UCSD-AML1 (cell line): ENCODE data around the gene PCBP3.
"Not testable (repeated sequence)": the region's sequence is repeated elsewhere in the genome, so short reads cannot be mapped to it uniquely, and the experiment has no call there.

ENCODE experiments used
- DNase-seq: peaks from one replicate; lab custom pipeline; 2025; ENCODE audit not compliant: unreplicated experiment; lab: John Stamatoyannopoulos, UW

The PCBP3 gene

GRCh38 chr21:45940091-45940490 lies 296.6 kb downstream of the PCBP3 start:
- no peak for DNase-seq

DNA sequence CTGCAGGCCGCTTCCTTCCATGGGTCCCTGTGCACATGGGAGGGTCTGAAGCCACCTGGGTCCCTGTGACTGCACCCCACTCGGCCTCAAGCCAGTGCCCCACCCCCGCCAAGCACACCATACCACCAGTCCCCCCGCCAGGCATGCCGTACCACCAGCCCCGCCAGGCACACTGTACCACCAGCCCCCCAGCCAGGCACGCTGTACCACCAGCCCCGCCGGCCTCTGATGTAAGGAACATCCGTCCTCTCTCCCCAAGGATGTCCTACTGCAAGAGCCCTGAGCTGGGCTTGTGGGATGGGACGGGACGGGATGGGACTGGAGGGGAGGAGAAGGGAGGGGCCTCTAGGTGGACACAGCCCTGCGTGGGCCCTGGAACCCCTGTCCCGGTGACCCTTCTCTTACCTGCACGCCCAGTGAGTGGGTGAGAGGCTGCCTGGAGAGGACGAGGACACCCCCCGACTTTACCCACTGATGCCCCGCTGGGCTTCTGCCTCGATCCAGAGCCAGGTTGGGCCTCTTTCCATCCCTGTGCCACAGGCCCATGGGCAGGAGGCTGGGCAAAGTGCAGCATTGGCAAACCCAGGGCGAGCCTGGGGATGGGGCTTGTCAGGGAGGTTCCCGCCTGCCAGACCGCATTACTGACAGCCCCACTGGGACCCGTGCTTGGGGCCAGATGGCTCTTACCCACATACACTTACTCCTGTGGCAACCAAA lies 297.3 kb downstream of the PCBP3 start:
- DNase-seq, result no peak

DNA sequence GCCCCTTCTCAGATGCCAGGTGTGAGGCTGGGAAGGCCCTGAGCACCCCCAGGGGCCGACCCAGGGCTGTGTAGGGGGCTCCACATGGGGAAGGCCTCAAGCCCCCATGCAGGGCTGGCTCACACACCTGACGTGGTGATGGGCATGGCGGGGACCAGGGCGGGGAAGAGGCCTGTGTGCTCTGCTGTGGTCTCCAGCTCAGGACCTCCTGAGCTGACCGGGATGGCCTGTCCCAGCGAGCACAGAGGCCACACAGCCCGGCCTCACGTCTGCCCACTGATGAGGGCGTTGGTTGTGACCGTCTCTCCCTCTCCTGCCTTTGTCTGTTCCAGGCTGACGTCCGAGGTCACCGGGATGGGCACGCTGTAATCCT lies 297.8 kb downstream of the PCBP3 start:
- no peak for DNase-seq

DNA sequence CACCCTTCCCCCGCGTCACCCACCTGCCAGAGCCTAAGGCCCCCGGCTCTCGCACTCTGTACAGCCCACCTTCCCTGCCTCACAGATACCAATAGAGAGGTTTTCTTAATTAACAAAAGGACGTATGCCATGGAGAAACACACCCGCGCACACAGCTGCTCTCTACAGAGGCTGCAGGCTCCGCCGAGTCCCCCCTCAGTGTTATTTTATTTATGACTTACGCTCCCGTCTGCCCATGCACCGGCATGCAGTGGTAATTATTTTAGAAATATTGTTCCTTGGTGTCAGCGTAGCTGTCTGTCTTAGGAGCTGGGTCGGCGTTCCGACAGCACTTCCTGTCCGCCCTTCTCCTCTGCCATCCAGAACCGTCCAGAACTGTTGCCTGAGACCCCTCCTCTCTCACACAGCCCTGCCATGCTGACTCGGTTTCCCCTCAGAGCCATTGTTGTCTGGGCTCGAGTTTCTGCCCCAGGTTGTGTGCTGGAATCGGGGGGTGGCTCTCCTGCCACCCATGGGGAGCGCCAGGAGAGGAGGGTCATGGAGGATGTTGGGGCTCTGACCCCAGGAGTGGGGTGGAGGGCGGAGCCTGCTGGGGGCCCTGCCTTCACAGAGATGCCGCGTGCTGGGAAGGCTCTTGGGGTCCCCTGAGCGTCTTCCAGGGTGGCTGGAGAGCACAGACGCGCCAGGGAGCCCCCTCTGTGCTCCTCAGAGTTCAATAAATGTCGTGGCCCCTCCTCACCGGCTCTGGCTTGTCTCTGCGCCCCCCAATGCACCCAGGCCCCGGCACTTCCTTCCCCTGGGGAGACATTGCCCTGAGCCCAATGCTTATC lies 298.4 kb downstream of the PCBP3 start:
- DNase-seq, result no peak

- no peak for DNase-seq
Observed at GRCh38 chr21:45942755-45943629, 299.5 kb downstream of the PCBP3 start.

DNA sequence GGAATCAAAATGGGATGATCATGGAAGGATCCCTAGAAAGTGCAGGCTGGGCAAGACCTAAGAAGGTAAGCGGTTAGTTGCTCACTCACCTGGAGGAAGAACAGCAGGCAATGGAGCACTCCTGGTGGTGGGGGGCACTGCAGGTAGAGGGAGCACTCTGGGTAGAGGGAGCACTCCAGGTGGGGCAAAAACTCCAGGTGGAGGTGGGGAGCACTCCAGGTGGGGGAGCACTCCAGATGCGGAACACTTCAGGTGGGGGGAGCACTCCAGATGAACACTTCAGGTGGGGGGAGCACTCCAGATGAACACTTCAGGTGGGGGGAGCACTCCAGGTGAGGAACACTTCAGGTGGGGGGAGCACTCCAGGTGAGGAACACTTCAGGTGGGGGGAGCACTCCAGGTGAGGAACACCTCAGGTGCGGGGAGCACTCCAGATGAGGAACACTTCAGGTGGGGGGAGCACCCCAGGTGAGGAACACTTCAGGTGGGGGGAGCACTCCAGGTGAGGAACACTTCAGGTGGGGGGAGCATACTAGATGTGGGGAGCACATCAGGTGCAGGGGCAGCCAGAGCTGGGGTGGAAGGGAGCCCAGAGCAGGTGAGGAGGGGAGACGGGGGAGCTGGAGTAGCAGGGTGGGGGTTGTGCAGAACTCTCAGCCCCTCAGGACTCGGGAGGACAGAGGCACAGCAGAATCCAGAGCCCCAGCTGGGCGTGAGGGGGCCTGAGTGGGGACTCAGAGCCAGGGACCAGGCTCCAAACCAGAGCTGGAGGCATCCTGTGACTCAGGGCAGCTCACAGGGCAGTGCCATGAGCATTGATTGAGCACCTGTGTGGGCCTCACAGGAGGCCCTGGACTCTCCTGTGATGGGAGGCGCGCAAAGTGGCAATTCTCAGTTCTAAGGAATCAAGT lies 300.4 kb downstream of the PCBP3 start:
- no peak for DNase-seq

DNA sequence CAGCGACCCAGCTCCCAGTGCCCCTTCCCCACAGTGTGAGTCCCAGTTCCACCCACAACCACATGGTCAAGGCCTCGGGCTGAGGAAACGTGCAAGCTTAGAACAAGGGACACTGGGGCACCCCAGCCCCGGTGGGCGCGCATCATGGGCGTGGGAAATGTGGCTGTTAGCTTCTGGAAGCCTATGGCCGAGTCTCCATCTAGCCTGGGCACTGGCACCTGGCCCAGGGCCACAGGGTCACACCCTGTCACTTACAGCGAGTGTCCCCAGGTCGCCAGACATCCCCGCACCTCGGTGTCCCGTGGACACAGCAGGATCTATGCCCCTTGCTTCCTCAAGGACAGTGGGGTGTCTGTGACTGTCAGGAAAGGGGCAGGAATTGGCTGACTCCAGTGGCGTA lies 301.1 kb downstream of the PCBP3 start:
- DNase-seq, result no peak

DNA sequence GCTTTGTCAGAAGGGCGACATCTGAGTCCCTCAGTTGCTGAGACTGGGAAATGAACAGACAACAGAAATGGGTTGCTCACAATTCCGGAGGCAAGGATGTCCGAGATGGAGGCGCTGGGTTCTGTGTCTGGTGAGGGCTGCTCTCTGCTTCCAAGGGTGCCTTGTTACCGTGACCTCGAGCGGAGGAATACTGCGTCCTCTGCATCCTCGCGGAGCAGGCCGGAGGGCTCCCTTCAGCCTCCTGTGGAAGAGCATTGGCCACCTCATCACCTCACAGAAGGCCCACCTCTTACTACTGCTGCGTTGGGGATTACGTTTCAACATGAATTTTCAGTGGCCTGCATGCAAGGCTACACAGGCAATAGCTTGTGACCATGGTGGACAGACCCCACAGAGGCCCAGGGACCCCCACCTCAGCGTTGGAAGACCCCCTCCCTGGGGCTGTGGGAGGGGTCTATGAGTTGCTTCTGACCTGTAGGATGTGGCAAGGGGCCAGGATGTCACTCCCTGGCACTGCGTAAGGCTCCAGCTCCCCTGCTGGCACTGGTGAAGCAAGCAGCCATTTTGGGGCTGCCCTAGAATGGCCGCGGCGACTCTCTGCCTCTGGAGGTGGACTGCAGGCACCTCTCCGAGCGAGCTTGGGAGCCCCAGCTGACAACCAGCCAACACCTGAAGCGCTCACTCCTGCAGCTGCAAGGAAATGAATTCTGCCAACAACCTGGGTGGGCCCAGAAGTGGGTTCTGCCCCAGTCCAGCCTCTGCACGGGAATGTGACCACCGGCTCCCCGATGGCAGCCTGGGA lies 301.7 kb downstream of the PCBP3 start:
- no peak for DNase-seq

DNA sequence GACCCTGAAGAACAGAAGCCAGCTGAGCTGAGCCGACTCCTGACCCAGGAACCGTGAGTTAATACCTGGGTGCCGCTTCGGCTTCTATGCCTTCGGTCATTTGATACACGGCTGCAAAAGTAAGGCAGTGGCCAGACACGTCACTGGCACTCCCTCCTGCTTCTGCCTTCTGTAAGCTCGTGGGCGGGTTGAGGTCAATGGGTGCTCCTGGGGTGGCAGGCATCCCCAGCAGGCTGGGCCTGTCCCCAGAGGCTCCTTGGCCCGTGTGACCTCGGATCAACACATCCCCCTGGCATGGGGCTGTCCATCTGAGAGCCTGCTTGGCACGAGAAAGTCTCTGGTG lies 302.3 kb downstream of the PCBP3 start:
- no peak for DNase-seq

- no peak for DNase-seq
Observed at GRCh38 chr21:45947296-45947695, 303.8 kb downstream of the PCBP3 start.

- DNase-seq, result no peak
Observed at GRCh38 chr21:45947716-45948255, 304.3 kb downstream of the PCBP3 start.

DNA sequence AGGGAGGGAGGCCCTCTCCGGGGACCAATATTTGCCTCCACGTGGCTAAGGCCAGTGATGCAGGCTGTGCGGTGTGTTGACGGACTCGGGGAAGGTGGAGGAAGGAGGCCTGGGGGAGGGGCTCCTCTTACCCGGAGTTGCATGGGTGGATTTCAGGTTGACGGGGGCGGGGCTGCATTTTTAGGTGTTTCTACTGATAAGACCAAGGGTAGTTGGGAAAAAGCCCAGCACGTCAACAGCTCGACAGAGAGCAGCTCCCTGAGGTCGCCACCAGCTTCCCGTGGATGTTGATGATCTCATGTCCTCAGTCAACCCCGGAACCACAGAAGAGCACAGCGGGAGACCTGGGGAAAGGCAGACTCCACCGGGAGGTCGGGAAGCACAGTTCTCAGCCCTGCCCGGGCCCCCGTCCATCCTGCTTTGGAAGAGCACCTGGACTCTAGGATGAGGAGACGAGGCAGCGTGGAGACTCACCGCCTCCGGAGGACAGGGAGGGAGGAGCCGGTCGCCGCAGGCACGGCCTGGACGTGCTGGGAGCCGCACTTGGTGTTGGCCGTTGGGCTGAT lies 305.1 kb downstream of the PCBP3 start:
- no peak for DNase-seq

- no peak for DNase-seq
Observed at GRCh38 chr21:45949928-45950739, 306.6 kb downstream of the PCBP3 start.

GRCh38 chr21:45950740-45951515 lies 307.4 kb downstream of the PCBP3 start:
- no peak for DNase-seq

GRCh38 chr21:45951676-45952075 lies 308.2 kb downstream of the PCBP3 start:
- no peak for DNase-seq

DNA sequence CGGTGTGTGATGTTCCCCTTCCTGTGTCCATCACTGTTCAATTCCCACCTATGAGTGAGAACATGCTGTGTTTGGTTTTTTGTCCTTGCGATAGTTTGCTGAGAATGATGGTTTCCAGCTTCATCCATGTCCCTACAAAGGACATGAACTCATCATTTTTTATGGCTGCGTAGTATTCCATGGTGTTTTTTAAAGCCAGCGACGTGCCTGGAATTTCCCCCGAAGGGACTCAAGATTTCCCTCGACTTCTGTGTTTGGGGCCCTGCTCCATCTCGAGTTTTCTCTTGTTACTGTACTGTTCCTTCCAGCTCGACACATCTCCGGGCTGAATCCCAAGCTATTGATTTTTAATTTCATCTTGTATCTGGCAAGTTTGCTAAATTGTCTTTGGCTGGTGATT lies 309.0 kb downstream of the PCBP3 start:
- not testable (repeated sequence) for DNase-seq

GRCh38 chr21:45952974-45953373 lies 309.4 kb downstream of the PCBP3 start:
- DNase-seq, result no peak

GRCh38 chr21:45954261-45954660 lies 310.7 kb downstream of the PCBP3 start:
- DNase-seq, result no peak
